HG02852 (cell line): ENCODE data around the gene SLC3A2.
A peak's percentile ranks its signal among the peaks of the same experiment; 100 is the strongest.
"Not testable (repeated sequence)": the region's sequence is repeated elsewhere in the genome, so short reads cannot be mapped to it uniquely, and the experiment has no call there.

Experiments
- ATAC-seq: cut with Tn5 transposase; IDR thresholded peaks from one replicate; pipeline ENCODE4 v1.9.1; 2021; ENCODE audit warnings: mild to moderate bottlenecking, moderate library complexity; ENCODE audit not compliant: unreplicated experiment

Gene SLC3A2

GRCh38 chr11:62852523-62853188 is 28.0 kb upstream of the SLC3A2 start:
- ATAC-seq, result no peak

DNA sequence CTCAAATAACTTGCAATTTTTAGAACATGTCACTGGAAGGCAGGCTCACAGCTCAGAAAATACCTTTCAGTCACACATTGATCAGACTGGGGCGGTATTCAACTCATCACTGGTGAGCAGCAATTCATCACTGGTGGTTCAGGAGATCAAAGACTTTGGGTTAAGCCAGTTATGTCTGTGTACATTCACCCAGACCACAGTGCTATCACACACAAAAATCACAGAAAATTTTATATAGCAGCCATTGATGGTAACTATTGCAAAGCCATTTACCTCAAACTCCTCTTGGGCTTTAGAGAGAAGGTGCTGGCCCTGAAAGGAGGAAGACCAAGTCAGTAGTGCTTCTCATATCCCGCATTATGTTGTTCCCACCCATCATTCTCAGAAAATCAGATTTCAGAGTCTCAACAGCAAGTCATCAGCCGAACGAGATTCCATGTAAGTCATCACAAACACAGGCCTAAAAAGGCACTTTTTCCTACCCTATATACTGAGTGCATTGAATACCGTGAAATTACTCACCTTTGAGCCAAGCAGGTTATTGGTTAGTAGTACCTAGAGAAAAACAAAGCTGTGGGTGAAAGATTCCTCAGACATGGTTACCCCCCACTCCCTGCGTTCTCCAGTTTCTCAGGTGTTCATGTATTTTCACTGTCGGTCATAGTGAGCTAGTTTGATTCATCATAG is 27.3 kb upstream of the SLC3A2 start:
- ATAC-seq, result no peak

DNA sequence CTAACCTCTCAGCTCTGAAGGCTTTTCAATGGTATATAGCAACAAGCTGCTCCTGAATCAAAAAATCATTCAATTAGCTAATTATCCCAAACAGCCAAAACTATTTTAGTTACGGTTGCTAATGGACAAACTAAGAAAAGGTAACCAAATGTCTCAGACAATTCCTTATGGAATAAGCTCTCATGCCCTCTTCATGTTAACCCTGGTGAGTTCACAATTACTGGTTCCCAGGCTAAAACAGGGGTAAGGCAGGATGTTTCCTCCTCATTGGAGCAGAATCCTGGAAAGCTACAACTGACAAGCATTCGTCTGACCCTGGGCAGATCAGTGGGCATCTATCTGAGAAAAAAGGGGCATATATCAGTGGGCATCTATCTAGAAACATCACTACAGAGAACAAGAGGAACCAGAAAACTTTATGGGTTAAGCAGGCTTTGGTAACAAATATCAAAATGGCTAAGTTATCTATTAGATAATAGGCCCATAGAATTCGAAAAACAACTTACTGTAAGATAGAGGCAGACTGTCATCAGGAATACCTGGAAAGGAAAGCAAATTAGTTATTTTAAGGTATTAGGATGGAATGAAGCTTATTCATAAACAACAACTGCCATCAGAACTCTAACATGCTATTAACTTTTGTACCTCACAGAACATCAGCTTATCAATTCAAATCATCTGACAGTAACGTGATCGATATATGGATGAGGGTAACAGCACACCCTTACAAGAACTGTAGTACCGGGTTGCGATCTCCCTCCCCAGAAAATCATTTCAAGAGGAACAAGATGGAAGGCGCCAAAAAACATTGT is 26.5 kb upstream of the SLC3A2 start:
- no peak for ATAC-seq

- no peak for ATAC-seq
These were observed 25.7 kb upstream of the SLC3A2 start for GRCh38 chr11:62854825-62855570.

- peak; percentile 88 for ATAC-seq
These were observed 24.9 kb upstream of the SLC3A2 start for GRCh38 chr11:62855571-62856332.

GRCh38 chr11:62856333-62856895 is 24.3 kb upstream of the SLC3A2 start:
- ATAC-seq, result no peak

- ATAC-seq, result no peak
These were observed 23.1 kb upstream of the SLC3A2 start for GRCh38 chr11:62857541-62857982.

GRCh38 chr11:62858201-62858600 is 22.5 kb upstream of the SLC3A2 start:
- no peak for ATAC-seq

GRCh38 chr11:62859281-62859703 is 21.4 kb upstream of the SLC3A2 start:
- ATAC-seq, result not testable (repeated sequence)

DNA sequence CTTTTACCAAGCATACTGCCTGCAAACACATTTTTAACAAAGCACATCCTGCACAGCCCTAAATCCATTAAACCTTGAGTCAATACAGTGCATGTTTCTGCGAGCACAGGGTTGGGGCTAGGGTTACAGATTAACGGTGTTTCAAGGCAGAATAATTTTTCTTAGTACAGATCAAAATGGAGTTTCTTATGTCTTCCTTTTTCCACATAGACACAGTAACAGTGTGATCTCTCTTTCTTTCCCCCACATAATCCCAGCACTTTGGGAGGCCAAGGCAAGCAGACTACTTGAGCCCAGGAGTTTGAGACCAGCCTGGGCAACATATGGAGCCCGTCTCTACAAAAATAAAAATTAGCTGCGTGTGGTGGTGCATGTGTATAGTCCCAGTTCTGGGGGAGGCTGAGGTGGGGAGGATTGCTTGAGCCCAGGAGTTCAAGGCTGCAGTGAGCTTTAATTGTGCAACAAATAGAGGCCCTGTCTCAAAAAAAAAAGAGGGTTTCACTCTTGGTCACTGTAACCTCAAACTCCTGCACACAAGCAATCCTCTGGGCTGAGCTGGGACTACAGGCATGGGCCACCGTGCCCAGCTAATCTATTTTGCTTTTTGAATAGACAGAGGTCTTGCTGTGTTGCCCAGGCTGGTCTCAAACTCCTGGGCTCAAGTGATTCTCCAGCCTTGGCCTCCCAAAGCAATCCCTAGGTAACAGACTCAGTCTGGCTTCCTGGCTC is 19.7 kb upstream of the SLC3A2 start:
- ATAC-seq, result no peak

DNA sequence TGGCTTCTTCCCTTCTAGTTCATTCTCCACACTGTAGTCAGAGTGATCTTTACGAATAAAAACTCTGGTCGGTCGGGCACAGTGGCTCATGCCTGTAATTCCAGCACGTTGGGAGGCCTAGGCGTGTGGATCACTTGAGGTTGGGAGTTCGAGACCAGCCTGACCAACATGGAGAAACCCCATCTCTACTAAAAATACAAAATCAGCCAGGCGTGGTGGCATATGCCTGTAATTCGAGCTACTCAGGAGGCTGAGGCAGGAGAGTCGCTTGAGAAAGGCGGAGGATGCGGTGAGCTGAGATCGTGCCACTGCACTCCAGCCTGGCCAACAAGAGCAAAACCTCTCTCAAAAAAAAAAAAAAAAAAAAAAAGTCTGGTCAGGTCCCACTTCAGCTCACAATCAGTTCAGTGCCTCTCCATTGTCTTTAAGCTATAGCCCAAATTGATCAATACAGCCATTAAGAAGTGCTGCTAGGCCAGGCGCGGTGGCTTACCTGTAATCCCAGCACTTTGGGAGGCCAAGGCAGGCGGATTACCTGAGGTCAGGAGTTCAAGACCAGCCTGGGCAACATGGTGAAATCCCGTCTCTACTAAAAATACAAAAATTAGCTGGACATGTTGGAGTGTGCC is 19.0 kb upstream of the SLC3A2 start:
- ATAC-seq, result not testable (repeated sequence)

GRCh38 chr11:62863687-62864335 is 16.9 kb upstream of the SLC3A2 start:
- ATAC-seq, result no peak

DNA sequence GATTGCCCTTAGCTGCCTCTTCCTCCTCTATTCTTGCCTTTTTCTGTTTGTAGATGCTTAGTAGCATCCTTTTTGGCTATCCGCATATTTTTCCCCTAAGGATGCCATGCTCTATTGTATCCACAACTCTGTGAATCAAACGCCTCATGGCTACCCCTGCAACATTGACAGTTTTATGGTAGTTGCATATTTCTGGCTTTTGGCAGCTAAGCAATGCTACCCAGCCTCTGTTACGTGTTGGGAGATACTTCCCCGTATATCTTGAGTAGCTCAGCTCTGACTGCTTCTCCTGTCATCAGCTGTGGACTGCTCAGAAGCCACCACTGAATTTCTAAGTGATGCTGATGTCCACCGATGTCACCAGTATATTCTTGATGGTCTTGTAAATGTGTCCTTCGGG is 15.1 kb upstream of the SLC3A2 start:
- no peak for ATAC-seq

DNA sequence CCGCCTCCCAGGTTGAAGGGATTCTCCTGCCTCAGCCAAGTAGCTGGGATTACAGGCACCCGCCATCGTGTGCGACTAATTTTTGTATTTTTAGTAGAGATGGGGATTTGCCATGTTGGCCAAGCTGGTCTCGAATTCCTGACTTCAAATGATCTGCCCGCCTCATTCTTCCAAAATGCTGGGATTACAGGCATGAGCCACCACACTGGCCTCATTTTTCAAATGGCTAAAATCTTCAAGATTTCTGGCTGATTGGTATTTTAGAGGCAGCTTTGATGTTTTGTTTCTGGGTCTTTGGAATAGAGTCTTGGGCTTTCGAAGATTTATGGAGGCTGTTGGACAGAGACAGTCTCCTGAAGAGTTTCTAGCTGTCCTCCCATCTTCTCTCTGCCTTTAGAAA is 5.8 kb upstream of the SLC3A2 start:
- ATAC-seq, result no peak

DNA sequence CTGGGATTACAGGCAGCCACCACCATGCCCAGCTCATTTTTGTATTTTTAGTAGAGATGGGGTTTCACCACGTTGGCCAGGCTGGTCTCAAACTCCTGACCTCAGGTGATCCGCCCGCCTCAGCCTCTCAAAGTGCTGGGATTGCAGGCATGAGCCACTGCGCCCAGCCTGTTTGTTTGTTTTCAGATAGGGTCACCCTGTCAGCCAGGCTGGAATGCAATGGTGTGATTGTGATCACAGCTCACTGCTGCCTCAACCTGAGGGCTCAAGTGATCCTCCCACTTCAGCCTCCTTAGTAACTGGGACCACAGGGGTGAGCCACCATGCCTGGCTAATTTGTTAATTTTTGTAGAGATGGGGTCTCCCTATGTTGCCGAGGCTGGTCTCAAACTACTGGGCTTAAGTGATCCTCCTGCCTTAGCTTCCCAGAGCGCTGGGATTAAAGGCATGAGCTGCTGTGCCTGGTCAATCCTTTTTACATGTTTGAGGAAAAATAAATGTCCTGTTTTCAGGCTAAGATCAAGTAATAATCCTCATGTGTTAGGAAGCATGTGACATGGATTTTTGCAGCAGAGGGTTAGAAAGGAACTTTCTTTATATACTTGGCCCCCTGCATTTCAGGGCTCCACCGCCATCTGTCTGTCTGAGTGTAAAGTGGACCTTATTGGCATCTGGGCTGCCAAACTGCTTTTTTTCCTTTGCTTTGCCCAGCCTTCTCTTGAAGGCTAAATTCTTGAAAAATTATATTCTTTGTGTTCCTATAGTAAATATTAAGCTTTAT is 4.8 kb upstream of the SLC3A2 start:
- no peak for ATAC-seq

DNA sequence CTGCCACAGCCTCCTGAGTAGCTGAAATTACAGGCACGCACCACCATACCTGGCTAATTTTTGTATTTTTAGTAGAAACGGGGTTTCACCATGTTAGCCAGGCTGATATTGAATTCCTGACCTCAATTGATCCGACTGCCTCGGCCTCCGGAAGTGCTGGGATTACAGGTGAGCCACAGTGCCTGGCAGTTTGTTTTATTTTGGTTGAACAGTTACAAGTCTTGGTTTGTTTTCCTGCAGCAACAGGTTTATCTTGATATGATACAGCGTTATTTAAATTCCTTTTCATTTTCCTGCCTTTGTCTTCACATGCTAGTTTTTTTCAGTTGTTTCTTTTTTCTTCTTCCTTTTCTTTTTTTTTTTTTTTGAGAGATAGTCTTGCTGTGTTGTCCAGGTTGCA is 4.0 kb upstream of the SLC3A2 start:
- ATAC-seq, result no peak

DNA sequence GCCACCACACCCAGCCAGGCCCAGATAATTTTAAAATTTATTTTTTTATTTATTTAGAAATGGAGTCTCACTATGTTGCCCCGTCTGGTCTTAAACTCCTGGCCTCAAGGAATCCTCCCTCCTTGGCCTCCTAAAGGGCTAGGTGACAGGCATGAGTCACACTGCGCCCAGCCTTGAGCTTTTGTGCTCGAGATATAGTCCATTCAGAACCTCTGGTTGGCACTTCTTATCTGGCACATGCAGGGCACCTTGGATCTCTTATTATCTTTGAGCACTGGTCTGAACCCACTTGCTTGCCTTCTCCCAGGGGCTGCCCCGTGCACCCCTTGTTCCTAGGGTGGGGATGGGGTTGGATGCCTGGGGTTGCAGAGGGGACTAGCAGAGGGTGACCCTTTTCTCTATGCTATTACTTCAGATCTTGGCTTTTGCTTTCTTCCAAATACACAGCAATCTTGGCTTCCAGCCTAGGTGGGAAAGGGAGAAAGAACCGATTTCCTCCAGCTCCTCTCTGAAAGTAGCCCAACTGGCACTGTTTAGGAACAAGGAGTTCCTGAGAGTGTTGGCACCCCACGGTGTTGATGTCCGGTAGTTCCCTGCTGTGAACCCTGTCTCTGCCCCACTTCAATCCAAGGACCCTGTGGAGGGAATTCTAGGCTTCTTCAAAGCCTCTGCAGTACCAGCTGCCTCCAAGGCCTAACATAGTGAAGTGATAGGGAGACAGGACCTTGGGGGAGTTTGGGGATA is 1.3 kb upstream of the SLC3A2 start:
- ATAC-seq, result no peak
